ENCODE results near the gene PTPRM.

The PTPRM gene

DNA sequence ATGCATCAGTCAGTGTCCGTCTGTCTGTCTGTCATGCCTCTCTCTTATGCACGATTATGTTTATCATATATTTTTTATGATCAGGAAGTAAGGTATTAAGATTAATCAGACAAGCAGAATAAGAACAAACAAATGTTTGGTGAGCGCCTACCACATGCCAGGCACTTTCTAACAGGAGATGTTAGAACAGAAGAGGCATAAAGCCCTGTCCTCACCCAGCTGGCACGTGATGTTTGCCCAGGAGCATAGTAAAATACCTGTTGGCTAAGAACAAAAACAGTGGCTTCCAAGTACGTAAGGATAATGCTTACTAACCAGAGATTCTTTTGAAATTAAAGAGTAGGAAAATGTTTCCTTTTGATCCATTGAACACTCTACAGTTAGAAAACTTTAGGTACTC lies 661.9 kb downstream of the PTPRM start:
- no peak for DNase-seq (ENCODE audit: low read depth, low spot score)

DNA sequence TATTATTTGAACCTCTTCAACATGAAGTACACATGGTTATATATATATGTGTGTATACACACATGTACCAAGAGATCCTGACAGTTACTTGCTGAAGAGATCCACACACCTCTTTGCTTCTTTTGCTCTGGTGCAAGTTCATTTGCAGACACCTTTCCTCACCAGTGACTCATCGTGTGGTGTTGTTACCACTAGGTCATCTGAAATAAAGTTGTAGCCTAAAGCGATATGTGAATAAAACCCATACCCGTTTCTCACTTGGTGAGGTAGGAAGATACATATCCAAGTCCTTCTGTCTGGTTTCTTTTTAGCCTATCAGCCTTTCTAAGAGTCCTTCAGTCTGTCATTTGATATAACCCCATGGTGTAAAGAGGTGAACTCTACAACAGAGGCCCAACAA lies 662.7 kb downstream of the PTPRM start:
- no peak for DNase-seq (ENCODE audit: low read depth, low spot score)

DNA sequence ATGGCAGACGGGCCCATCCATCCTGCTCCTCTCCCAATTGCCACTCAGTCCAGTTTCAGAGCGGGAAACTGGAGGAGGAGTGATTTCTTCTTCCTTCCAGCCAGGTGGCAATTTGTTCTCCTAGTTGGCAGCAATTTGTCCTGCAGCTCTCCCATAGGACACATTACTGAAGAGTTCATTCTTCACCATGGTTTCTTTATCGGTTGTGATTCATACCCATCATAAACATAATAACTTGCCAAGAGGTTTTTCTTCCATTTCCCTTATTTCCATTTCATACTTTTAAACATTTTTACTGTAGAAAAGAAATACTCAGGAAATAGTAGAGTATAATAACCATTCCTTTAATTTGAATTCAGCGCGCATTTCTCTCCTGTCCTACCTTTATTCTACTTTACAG lies 664.2 kb downstream of the PTPRM start:
- no peak for DNase-seq (ENCODE audit: low read depth, low spot score)

DNA sequence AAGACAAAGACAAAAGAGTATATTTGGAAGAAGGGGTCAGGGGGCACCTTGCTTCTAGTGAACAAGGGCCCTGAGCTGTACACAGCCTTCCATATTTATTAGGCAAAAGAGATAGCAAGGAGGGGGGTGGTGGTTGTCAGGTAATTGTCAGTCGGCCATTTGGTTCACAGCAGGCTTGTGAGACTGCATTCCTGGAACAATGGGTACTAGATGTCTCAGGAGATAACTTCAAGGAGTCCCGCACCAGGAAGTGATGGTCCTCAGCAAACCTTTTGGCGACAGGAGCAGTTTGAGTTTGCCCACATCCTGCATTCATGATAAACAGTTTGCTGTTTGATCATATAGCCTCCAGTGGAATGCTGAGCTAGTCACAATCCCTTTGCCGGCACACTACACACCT lies 665.7 kb downstream of the PTPRM start:
- no peak for DNase-seq (ENCODE audit: low read depth, low spot score)

DNA sequence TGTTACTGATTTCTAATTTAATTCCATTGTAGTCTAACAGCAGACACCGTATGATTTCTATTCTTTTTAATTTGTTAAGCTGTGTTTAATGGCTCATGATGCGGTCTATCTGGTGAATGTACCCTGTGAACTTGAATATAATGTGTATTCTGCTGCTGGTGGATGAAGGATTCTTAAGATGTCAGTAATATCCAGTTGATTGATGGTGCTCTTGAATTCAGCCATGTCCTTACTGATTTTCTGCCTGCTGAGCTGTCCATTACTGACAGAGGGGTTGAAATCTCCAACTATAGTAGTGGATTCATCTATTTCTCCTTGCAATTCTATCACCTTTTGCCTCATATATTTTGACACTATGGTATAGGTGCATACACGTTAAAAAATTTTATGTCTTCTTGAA lies 668.8 kb downstream of the PTPRM start:
- no peak for DNase-seq (ENCODE audit: low read depth, low spot score)

DNA sequence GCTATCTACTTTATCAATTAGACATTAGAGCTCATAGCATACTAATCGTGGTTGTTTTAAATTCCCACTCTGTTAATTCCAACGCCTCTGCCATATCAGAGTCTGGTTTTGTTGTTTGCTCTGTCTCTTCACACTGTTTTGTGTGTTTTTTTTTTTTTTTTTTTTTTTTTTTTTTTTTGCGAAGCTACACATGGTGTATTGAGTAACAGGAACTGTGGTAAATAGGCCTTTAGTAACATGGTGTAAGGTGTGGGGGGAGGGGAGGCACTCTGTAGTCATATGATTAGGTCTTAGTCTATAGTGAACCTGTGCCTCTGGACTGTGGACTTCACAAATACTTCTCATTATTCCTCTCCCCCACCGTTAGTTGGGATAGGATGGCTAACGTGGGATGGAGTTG lies 671.4 kb downstream of the PTPRM start:
- no peak for DNase-seq (ENCODE audit: low read depth, low spot score)

DNA sequence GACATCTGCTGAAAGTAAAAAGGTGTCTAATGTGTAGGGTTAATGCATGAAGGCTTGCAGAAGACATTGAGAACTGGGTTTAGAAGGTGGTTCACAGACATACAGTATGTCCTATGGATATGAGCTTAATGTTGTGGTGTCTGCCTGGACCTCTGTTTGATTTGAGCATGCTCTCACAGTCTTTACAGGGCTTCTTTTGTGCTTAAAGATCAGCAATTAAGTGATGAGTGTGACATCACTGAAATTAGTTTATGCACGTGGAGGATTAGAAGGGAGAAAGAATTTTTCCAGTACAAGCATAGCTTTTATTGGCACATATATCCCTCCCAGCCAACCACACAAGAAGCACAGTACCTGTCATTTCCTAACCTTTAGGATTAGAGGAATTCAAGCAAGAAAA lies 674.6 kb downstream of the PTPRM start:
- no peak for DNase-seq (ENCODE audit: low read depth, low spot score)

DNA sequence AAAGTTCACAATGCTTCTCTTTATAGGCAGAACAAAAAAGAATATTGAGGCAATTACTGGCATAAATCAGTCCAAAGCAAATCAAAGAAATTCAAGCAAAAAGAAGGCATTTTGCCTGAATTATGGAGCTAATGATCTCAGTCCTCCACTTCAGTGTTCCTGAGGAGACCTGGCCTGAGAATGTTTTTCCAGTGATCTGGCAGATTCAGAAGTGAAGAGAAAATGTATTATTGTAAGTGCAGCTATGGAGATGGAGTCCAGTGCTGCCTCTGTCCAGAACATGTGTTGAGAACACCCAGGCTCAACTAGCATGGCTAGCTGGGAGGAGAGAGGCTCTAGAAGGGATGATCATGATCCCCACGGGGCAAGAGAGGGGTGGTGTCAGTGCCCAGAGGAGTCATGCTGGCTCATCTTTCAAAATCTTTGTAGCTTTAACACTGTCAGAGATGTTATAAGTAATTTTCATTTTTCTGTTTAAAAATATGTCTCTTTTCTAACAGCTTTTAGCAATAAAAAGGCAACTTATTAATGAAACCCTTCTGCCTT lies 675.1 kb downstream of the PTPRM start:
- DNase-seq (ENCODE audit: low read depth, low spot score), result peak; percentile 4

DNA sequence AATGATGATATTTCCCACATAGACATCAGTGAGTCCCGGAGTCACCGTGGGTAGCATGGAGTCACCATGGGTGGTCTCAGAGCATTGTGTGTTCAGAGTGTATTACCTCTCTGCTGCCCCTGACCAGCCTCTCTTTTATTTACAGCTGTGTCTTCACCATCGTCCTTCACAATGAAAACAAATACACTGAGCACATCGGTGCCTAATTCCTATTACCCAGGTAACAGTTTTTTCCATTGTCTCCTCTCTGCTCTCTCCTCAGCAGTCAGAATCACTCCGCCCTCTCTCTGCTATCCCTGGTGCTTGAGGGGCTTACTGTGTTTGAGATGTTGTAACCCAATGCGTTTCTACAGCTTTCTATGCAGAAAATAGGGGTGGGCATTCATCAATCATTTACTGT lies 680.6 kb downstream of the PTPRM start:
- no peak for DNase-seq (ENCODE audit: low read depth, low spot score)

DNA sequence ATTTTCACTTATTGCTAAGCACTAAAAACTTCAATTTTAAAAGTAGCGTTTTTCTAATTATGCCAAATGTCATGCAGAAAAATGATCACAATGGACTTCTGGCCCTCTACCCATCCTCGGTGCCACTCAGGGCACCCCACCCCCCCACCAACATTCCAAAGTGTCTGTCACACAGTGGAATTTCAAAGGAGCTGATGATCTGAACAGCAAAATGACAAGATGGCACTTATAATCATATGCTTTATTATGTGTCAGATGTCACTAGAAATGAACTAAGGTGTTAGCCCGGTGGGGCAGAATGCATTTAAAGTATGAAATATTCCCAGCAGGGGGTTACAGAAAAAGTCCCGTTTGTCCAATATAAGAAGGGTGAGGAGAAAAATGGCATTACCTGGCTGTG lies 681.5 kb downstream of the PTPRM start:
- DNase-seq (ENCODE audit: low read depth, low spot score), result no peak

DNA sequence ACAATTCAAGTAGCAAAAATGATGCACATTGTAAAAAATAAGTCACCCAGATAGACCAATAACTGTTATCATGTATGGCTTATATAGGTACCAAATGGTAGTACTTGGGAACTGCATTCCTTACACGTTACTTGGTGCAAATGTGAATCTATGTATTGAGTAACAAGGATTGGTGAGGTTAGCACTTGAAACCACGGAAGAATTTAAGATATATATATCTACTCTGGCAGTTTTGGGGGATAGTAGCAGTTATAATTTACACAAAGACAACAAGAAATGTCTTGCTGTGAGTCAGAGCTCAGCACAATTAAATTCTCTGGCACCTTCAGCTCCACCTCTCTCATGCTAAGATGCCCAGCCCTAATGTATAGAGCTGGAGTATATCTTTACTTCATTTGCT lies 682.7 kb downstream of the PTPRM start:
- no peak for DNase-seq (ENCODE audit: low read depth, low spot score)

DNA sequence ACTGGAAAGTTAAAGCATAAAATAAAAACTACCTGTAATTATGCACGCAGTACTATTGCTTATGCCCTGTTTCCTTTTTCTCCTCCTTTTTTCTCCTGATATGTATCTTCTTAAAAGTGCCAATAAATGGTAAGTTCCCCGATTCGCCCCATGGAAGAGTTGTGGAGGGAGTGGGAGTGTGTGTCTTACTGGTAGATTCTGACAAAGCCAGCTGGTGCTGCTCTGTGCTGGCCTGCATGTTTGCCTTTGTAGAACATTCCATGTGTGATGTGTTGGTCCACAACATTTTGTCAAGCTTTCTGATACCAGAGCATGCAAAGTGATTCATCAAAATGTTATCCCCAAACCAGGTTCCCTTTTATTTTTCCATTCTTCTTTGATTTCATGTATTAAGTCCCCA lies 685.3 kb downstream of the PTPRM start:
- peak; percentile 29 for DNase-seq (ENCODE audit: low read depth, low spot score)

DNA sequence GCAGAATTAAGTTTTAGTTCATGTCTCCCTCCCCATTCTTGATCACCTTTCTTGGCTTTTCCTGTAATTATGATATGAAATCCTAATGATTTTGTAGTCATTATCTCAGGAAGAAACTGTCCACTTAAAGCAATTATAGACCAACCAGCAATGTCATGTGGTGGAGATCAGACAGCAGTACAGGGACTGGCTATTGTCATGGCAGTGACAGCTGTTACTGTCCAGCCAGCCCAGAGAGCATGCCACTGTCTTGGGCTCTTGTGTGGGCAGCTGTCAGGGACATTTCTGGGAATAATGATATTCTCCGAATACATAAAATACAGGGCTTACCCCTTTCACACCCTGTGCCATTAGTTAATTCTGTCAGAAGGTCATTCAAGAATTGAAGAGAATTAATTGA lies 686.8 kb downstream of the PTPRM start:
- DNase-seq (ENCODE audit: low read depth, low spot score), result no peak

DNA sequence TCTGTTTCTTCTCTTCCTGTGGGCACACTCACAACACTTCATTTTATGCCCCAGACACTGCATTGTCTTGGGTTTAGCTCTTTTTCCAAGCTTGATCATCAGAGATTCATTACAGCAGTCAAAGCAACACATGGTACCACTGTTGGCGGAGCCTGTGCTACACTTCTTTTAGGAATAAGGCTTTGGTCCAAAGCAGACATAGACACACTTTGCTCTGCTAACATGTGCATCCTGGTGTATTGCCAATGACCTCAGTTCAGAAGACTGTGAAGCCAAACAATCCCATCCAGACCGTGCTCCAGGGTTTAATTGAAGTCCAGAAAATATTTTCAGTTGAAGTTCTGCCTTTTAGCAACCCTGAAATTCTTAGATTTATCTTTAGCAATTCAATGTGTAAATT lies 687.5 kb downstream of the PTPRM start:
- DNase-seq (ENCODE audit: low read depth, low spot score), result peak; percentile 38

DNA sequence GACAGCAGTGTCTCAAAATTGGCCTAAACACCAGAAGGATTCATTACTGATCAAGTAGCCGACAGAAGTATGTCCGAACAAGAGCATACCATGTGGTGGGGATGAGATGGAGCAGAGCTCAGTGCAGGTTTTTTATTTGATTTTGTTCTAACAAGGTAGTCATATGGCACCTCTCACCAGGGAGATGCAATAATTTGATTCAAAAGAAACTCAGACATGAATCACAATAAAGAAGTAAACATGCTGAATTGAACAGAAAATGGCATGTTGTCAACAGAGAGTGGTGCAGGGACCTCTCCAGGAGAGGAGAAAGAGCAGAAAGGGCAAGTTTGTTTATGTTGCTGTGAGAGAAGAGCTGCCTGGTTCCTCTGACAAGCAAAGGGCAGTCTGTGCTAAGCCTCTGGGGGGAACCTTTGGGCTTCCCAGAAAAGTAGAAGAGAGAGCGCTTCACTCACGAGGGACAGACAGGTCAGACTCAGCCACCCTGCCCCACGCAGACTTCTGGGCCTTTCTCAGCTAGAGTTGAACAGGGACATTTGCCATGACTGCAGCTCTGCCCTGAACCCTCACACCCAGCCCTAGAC lies 690.8 kb downstream of the PTPRM start:
- DNase-seq (ENCODE audit: low read depth, low spot score), result no peak

DNA sequence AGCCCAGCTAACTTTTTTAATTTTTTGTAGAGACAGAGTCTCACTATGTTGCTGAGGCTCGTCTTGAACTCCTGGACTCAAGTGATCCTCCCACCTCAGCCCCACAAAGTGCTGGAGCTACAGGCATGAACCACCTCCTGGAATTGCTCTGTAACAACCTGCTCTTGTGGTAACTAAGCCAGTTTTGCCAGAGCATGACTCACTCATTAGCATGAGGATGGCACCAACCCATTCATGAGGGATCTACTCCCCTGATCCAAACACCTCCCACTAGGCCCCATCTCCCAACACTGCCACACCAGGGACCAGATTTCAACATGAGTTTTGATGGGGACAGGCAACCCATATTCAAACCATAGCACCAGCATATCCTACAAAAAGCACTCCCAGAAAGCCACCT lies 693.2 kb downstream of the PTPRM start:
- DNase-seq (ENCODE audit: low read depth, low spot score), result peak; percentile 61

DNA sequence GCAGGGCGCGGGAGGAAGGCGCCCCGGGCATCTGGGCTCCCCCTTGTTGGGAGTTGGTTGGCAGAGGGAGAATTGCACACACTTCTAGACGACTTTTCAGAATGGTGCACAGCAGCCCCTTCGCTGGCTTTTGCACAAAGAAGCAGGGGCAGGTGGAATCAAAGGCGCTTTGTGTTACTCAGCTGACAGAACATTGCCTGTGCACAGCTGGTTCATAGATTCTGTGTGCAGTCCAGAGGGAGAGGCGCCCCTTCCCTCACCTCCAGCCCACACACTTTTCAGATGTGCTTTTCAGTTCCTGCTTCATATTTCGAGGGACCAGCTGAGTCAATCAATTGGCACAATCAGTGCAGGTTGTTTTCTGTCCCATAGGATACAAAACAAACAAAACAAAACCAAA lies 693.7 kb downstream of the PTPRM start:
- DNase-seq (ENCODE audit: low read depth, low spot score), result peak; percentile 10

DNA sequence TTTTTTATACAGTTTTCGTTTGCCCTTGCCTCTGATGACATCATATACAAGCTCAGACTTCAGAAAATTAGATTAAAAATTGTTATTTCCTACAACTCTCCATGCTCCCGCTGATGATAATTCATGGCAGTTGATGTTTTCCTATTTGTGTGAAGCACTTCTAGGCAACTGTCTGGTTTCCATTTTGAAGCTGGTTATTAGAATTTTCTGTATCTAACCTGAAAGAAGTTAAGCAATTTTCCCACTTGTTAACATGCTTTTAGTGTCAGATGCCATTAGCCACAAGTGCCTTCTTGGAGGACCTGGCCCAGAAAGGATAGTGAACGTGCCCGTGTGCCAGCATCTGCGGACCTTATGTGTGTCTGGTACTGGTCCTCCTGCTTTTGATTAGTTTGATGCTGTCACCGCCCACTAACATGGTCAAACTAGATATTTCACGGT lies 694.6 kb downstream of the PTPRM start:
- DNase-seq (ENCODE audit: low read depth, low spot score), result no peak

DNA sequence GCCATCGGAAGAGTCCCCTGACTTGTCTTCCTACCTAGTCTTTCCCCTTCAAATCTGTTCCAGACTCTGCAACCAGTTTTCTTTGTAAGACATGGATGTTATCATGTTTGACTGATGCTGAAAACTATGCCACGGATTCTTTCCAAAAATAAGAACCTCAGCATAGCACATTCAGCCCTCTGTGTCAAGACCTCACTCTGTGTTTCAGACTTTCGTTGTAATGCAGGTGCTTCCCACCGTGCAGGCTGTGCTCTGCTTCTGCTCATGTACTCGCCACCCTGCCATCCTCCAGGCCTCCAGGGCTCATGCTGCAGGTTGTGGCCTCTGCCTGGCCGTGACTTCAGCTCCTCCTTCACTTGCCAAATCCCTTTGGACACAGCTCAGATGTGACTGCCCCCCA lies 695.1 kb downstream of the PTPRM start:
- no peak for DNase-seq (ENCODE audit: low read depth, low spot score)

DNA sequence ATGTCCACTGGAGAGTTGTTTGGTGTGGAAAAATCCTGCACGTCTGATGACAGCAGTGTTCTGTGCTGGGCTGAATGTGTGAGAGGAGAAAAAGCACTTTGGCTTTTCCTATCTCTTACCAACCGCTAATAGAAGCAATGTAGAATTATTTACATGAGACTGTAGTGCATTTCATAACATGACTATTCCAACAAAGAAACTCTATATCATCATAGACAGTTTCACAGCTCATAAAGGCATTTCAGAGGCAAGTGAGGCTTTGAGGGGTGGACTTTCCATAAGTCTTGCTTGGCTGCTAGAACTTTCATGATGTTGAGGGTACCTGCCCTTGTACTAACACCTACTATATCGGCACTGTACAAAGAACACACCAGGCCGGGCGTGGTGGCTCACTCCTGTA lies 697.0 kb downstream of the PTPRM start:
- no peak for DNase-seq (ENCODE audit: low read depth, low spot score)

DNA sequence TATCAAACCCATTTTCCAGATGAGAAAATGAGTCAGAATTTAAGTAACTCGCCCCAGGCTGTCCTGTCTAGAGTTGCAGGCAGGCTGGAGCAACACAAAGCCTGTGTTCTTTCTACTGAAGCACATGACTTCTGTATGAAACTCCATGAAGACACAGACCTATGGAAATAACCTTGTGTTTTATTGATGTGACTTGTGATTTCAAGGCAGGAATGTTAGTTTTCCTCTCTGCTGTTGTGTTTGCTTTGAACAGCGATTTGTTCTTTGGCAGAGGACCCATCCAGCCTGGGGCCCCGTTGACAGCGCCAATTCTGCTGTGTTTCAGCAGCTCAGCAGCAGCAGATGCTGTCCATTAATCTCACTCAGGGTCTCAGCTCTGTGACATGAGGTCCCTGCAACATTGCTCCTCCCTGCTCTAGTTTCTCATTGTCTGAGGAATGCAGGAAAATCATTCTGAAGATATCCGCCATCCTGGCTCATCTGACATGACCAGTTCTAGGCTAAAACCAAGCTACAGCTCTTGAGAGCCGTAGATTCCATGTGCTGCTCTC lies 697.8 kb downstream of the PTPRM start:
- peak; percentile 46 for DNase-seq (ENCODE audit: low read depth, low spot score)

DNA sequence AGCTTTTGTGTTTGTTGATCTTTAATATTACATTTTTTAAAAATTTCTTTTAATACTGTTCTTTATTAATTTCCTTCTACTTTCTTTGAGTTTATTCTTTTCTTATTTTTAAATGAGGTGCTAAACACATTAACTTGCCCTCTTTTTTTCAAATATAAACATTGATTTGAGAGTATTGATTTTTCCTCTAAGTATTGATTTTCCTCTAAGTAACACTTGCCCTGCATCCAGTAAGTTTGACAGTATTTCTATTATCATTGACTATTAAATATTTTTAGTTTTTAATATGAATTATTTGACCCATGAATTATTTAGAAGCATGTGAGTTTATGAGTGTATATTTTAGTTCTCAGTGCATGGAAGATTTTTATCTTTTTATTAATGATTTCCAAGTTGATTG lies 705.1 kb downstream of the PTPRM start:
- DNase-seq (ENCODE audit: low read depth, low spot score), result no peak

DNA sequence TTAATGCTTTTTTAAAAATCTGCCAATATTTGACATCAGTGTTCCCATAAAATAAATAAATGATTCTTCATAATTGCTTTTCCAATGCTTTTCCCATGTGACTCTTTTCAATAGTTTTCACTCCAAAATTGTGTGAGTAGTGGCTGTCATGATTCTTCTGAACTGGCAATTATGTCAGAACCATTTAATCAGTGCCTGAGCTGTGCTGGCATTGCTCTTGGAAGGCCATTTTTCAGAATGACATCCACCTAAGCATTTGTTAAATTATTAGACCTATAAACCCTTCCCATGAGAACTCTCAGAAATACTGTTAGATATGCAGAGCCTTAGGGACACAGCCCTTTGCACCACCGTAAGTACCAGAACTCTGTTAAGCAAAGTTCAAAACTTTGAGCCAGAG lies 707.3 kb downstream of the PTPRM start:
- no peak for DNase-seq (ENCODE audit: low read depth, low spot score)

DNA sequence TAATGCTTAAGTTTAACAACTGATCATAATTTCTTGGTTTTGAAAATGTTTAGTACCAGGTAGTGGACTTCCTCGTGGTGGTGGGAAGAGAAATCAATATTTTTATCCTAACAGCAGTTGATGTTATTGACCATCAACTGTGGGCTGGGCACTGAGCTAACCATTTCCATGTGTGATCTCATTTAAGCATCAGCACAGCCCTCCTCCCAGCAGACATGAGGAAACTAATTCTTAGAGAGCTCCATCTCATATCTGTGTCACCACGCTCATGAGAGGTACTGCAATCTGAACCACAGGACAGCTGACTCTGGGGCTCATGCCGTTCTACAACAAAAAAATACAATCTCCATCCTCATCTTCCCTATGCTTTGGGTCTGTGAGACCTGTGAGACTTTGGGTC lies 709.3 kb downstream of the PTPRM start:
- no peak for DNase-seq (ENCODE audit: low read depth, low spot score)

Data from astrocyte of the hippocampus (primary cell).